ENCODE measurements around the gene FAM20C. TPM values are rescaled to one million over a fixed set of nuclear protein-coding genes. Genes with fewer than 3 reads are reported as not detected.

Gene FAM20C
- total RNA-seq, 1 donor from 2014 or later, result 10.0 TPM

DNA sequence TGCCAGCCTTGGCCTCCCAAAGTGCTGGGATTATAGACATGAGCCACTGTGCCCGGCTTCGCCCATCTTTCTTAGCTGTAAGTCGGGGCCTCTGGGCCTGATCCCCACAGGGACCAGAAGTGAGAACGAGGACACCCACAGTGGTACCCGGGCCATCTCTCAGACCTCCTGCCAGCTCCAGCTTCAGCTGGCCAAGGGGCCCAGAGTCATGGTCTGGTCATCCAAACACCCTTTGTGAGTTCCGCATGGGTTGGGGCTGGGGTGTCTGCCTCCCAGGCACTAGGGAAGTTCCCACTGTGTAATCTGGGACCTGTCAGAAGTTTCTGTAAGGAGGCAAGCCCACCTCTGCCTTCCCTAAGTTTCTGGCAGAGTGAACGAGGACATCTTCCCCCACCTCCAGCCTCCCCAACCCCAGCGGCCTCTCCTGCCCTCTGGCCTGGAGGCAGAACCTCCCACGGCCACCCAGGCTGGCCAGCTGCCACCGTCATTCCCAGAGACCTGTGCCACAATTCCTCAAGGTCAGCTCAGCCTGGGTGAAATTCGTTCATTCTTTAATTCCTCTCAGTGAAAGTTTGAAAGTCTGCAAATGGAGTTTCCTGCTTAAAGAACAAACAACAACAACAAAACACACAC, 78.1 kb downstream of the FAM20C start:
- Histone ChIP-seq H4K20me1 (ENCODE audit: insufficient read depth, low read length) (no peaks in the 10 kb centered on the region), H3K4me1 (ENCODE audit: insufficient read depth, low read length) (no peaks in the 10 kb centered on the region), H3K27me3 (ENCODE audit: insufficient read depth, low read length) (peaks cover 3% of the 10 kb centered on the region), H3K79me2 (ENCODE audit: insufficient read depth, low read length) (no peaks in the 10 kb centered on the region), H3K9me3 (ENCODE audit: insufficient read depth, low read depth, low read length) (peaks cover 5% of the 10 kb centered on the region), H2AFZ (ENCODE audit: low read depth, low read length) (no peak overlapping the region), H3K36me3 (ENCODE audit: insufficient read depth, low read length) (no peaks in the 10 kb centered on the region), H3K9ac (ENCODE audit: low read length) (no peak overlapping the region), H3K4me3 (ENCODE audit: insufficient read depth, low read depth, low read length) (no peak overlapping the region), H3K27ac (ENCODE audit: low read depth, low read length) (no peak overlapping the region), H3K4me2 (ENCODE audit: low read length) (no peak overlapping the region)
- Mint-ChIP-seq H3K27ac (ENCODE audit: unreplicated experiment) (no peak overlapping the region), H3K27me3 (ENCODE audit: low read depth, unreplicated experiment) (peaks cover 27% of the 10 kb centered on the region), H3K36me3 (ENCODE audit: low read depth, unreplicated experiment) (no peaks in the 10 kb centered on the region), H3K9me3 (ENCODE audit: unreplicated experiment) (peaks cover 29% of the 10 kb centered on the region), H3K4me1 (ENCODE audit: low read depth, unreplicated experiment) (no peaks in the 10 kb centered on the region), H3K4me3 (ENCODE audit: unreplicated experiment) (no peak overlapping the region)
- no peak for FAIRE-seq
- TF ChIP-seq EZH2 (IDR thresholded peaks at IDR 0.05; ENCODE audit: insufficient read depth, low read length), result no peak
- TF ChIP-seq, protein P1, sequence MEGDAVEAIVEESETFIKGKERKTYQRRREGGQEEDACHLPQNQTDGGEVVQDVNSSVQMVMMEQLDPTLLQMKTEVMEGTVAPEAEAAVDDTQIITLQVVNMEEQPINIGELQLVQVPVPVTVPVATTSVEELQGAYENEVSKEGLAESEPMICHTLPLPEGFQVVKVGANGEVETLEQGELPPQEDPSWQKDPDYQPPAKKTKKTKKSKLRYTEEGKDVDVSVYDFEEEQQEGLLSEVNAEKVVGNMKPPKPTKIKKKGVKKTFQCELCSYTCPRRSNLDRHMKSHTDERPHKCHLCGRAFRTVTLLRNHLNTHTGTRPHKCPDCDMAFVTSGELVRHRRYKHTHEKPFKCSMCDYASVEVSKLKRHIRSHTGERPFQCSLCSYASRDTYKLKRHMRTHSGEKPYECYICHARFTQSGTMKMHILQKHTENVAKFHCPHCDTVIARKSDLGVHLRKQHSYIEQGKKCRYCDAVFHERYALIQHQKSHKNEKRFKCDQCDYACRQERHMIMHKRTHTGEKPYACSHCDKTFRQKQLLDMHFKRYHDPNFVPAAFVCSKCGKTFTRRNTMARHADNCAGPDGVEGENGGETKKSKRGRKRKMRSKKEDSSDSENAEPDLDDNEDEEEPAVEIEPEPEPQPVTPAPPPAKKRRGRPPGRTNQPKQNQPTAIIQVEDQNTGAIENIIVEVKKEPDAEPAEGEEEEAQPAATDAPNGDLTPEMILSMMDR (IDR thresholded peaks at IDR 0.05; ENCODE audit: insufficient read depth, low read depth, low read length), result no peak
- no peak for DNase-seq (ENCODE audit: low read depth)

DNA sequence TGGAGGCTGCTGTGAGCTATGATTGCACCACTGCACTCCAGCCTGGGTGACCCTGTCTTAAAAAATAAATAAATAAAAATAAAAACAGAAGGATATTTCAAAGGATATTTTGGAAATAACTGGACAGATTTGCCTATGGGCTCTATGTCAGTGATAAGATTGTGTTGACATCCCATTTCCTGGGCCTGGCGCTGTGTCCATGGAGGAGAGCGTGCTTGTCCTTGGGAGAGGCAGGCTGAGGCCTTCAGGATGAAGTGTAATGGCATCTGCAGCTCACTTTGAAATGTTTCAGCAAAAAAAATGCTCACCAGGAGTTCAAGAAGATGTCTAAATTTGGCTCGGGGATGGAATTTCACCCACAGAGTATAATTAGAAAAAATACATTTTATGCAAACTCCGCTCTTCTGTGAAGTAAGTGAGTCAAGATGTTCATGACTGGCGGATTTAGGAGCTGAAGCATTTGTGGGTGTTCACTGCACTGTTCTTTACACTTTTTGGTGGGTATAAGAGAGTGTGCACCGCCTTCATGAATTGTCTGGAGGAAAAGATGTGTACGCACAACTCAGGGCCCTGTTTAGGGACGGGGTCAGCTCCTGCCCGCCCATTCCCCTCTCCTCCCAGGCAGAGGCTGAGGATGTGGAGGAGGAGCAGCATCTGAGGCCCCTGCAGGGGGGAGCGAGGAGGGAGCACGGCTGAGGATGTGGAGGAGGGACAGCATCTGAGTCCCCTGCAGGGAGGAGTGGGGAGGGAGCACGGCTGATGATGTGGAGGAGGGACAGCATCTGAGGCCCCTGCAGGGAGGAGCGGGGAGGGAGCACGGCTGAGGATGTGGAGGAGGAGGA, 79.1 kb downstream of the FAM20C start:
- H3K4me1 Mint-ChIP-seq (ENCODE audit: low read depth, unreplicated experiment), result no peaks in the 10 kb centered on the region
- FAIRE-seq (no peak), DNase-seq (ENCODE audit: low read depth) (peak; percentile 28)
- Histone ChIP-seq H3K27ac (ENCODE audit: low read depth, low read length) (no peak overlapping the region), H3K4me3 (ENCODE audit: insufficient read depth, low read depth, low read length) (no peak overlapping the region), H3K27me3 (ENCODE audit: insufficient read depth, low read length) (peaks cover 3% of the 10 kb centered on the region), H3K9ac (ENCODE audit: low read length) (no peak overlapping the region), H3K4me1 (ENCODE audit: insufficient read depth, low read length) (no peaks in the 10 kb centered on the region), H4K20me1 (ENCODE audit: insufficient read depth, low read length) (no peaks in the 10 kb centered on the region), H3K9me3 (ENCODE audit: insufficient read depth, low read depth, low read length) (peaks cover 5% of the 10 kb centered on the region), H3K36me3 (ENCODE audit: insufficient read depth, low read length) (no peaks in the 10 kb centered on the region), H2AFZ (ENCODE audit: low read depth, low read length) (no peak overlapping the region), H3K4me2 (ENCODE audit: low read length) (no peak overlapping the region), H3K79me2 (ENCODE audit: insufficient read depth, low read length) (no peaks in the 10 kb centered on the region)
- no peak for TF ChIP-seq EZH2 (IDR thresholded peaks at IDR 0.05; ENCODE audit: insufficient read depth, low read length)
- no peaks in the 10 kb centered on the region for H3K36me3 Mint-ChIP-seq (ENCODE audit: low read depth, unreplicated experiment)
- no peak overlapping the region for H3K27ac Mint-ChIP-seq (ENCODE audit: unreplicated experiment)
- peaks cover 30% of the 10 kb centered on the region for H3K27me3 Mint-ChIP-seq (ENCODE audit: low read depth, unreplicated experiment)
- H3K9me3 Mint-ChIP-seq (ENCODE audit: unreplicated experiment), result peaks cover 31% of the 10 kb centered on the region
- no peak overlapping the region for H3K4me3 Mint-ChIP-seq (ENCODE audit: unreplicated experiment)

DNA sequence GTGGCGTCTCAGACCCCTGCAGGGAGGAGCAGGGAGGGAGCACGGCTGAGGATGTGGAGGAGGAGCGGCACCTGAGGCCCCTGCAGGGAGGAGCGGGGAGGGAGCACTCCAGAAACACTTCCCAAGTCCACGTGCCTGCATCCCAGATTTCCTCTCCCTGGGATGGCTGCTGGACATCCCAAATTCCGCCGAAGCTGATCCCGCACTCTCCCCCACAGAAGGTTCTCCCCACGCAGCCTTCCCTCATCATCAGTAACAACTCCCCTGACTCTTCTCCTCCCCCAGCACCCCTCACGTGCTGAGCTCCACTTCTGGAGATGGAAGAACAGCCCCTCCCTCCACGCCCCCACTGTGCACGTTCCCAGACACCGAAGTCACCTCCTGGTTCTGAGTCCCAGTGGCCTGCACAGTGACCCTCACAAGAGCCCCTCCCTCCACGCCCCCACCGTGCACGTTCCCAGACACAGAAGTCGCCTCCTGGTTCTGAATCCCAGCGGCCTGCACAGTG, 79.8 kb downstream of the FAM20C start:
- Histone ChIP-seq H4K20me1 (ENCODE audit: insufficient read depth, low read length) (no peaks in the 10 kb centered on the region), H3K9me3 (ENCODE audit: insufficient read depth, low read depth, low read length) (peaks cover 5% of the 10 kb centered on the region), H3K27me3 (ENCODE audit: insufficient read depth, low read length) (peaks cover 3% of the 10 kb centered on the region), H3K9ac (ENCODE audit: low read length) (no peak overlapping the region), H3K4me2 (ENCODE audit: low read length) (no peak overlapping the region), H3K36me3 (ENCODE audit: insufficient read depth, low read length) (no peaks in the 10 kb centered on the region), H3K27ac (ENCODE audit: low read depth, low read length) (no peak overlapping the region), H2AFZ (ENCODE audit: low read depth, low read length) (no peak overlapping the region), H3K4me1 (ENCODE audit: insufficient read depth, low read length) (no peaks in the 10 kb centered on the region), H3K79me2 (ENCODE audit: insufficient read depth, low read length) (no peaks in the 10 kb centered on the region), H3K4me3 (ENCODE audit: insufficient read depth, low read depth, low read length) (no peak overlapping the region)
- TF ChIP-seq EZH2 (IDR thresholded peaks at IDR 0.05; ENCODE audit: insufficient read depth, low read length), result no peak
- TF ChIP-seq, protein P1 (IDR thresholded peaks at IDR 0.05; ENCODE audit: insufficient read depth, low read depth, low read length), result no peak
- H3K4me3 Mint-ChIP-seq (ENCODE audit: unreplicated experiment), result no peak overlapping the region
- no peak for DNase-seq (ENCODE audit: low read depth)
- H3K27ac Mint-ChIP-seq (ENCODE audit: unreplicated experiment), result no peak overlapping the region
- H3K9me3 Mint-ChIP-seq (ENCODE audit: unreplicated experiment), result peaks cover 34% of the 10 kb centered on the region
- no peaks in the 10 kb centered on the region for H3K36me3 Mint-ChIP-seq (ENCODE audit: low read depth, unreplicated experiment)
- no peak for FAIRE-seq
- peaks cover 31% of the 10 kb centered on the region for H3K27me3 Mint-ChIP-seq (ENCODE audit: low read depth, unreplicated experiment)
- H3K4me1 Mint-ChIP-seq (ENCODE audit: low read depth, unreplicated experiment), result no peaks in the 10 kb centered on the region

Measured in astrocyte (in vitro differentiated cells and primary cell).